Measurements from ENCODE around the gene MAPK4.

Gene MAPK4

DNA sequence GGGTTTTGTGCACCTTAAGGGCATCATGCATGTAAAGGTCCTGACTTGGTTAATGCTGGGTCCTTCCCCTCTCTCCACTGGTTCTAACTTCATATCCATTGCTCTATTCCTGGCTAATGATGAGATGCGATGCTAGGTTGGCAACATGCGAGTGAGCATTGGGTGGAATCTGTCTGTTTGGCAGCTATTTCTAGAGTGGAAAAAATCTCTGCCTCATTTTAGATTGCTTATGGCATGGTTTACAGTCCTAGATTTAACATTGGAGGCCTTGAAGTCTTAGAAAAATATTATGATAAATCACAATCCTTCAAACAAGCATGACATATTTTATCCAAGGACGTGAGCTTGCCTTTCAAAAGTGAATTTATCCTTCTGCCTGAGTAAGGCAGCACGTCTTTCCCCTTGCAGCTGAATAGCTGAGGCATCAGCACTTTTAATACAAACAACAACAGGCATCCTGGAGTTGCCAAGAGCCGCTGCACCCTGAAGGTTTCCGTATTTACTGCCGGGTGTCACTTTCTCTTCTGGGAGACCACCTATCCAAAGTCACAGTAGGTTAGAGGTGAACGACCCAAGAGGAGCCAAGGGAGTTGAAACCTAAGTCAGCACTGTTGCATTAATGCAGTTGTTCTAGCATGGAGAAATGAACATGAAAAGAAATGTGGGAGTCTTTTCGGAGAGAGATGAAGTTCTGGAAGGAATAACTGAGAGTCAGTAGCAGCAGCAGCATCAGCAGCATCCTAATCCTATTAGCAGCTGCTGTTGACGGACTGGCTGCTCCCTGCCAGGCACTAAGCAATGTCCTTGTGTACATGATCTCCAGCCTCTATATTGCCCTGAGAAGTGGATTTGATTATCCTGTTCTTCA is 78.4 kb downstream of the MAPK4 start:
- TF ChIP-seq CTCF (IDR thresholded peaks at IDR 0.05; ENCODE audit: insufficient read depth, low read length, missing control alignments), result no peak
- no peak for DNase-seq (ENCODE audit: low read depth, low spot score)
- CTCF ChIA-PET, result no interaction called here
- POLR2A ChIA-PET, result no interaction called here
- no peak overlapping the region for H3K4me3 ChIP-seq (ENCODE audit: low read depth, low read length)

DNA sequence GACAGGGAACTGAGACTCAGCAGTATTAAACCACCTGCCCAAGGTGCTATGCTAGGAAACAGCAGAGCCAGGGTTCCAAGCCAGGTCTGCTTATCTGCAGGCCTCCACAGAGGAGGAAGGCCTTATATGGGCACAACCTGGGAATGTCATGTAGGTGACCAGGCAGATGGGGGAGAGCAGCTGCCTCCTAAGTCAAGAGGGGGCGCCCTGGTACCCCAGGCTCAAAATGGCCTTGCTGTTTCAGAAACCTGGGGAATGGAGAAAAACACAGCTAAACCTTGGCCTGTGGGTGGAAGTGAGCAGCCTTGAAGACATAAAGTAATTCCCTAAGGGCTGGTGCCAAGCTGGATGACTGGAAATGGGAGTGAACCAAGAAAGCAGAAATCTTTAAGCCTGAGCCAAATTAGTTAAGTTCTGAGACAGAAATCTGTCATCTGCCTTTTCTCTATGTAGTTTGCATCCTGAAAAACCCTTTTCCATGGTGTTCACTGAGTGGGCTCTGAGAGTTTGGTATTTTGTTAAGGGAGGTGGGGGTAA is 79.1 kb downstream of the MAPK4 start:
- POLR2A ChIA-PET, result no interaction called here

DNA sequence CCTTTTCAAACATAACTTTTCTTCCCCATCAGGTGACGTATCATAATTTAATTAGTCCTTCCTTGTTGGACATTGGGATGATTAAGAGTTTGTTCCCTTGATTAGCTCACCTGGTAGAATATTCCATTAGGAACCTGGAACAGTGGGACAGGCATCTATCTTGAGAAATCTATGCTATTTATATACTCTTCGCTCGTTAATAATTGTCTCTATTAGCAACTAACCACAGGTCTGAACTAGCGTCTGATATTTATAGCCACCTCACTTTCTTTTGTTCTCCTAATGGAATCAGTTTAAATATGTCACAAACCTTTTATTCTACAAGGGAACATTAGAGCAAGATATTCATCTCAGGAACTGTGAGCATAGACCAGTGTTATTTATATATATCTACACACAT is 79.8 kb downstream of the MAPK4 start:
- TF ChIP-seq CTCF (IDR thresholded peaks at IDR 0.05; ENCODE audit: insufficient read depth, low read length, missing control alignments), result no peak
- POLR2A ChIA-PET, result no interaction called here
- no peak for DNase-seq (ENCODE audit: low read depth, low spot score)
- CTCF ChIA-PET, result no interaction called here
- H3K4me3 ChIP-seq (ENCODE audit: low read depth, low read length), result no peak overlapping the region

More for the DNA sequence above, 79.1 kb downstream of the MAPK4 start:
- H3K4me3 ChIP-seq (ENCODE audit: low read depth, low read length), result no peak overlapping the region
- DNase-seq (ENCODE audit: low read depth, low spot score), result no peak
- TF ChIP-seq CTCF (IDR thresholded peaks at IDR 0.05; ENCODE audit: insufficient read depth, low read length, missing control alignments), result no peak
- CTCF ChIA-PET, result no interaction called here

- DNase-seq (ENCODE audit: low read depth, low spot score), result no peak
- TF ChIP-seq CTCF (IDR thresholded peaks at IDR 0.05; ENCODE audit: insufficient read depth, low read length, missing control alignments), result no peak
- no peak overlapping the region for H3K4me3 ChIP-seq (ENCODE audit: low read depth, low read length)
- ChIA-PET CTCF (no interaction called here), POLR2A (no interaction called here)
Observed at GRCh38 chr18:50642439-50642838, 82.6 kb downstream of the MAPK4 start.

- DNase-seq (ENCODE audit: low read depth, low spot score), result no peak
- H3K4me3 ChIP-seq (ENCODE audit: low read depth, low read length), result no peak overlapping the region
- no peak for TF ChIP-seq CTCF (IDR thresholded peaks at IDR 0.05; ENCODE audit: insufficient read depth, low read length, missing control alignments)
- ChIA-PET POLR2A (no interaction called here), CTCF (interaction anchor here (0.9 kb wide), 1 partner anchor 14 kb away, joined by 3 read pairs; no protein-coding TSS in a partner anchor)
Observed at GRCh38 chr18:50644146-50644545, 84.3 kb downstream of the MAPK4 start.

DNA sequence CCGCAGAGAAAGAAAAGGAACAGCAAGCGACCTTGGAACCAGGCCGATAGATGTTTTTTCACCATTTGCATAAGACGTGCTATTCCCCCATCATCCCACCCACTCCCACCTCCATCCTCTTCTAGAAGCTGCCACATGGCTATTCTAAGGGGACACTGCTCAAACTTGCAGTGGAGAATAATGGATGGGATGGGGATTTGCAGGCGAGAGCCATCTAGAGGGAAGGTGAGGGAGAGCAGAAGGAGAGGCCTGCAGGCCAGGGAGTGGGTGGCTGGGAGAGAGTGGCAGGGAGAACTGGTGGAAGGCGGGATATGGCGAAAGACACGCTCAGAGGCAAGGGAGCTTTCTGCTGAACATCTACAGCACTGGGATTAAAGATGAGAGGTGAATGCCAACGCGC is 84.9 kb downstream of the MAPK4 start:
- no peak overlapping the region for H3K4me3 ChIP-seq (ENCODE audit: low read depth, low read length)
- no peak for TF ChIP-seq CTCF (IDR thresholded peaks at IDR 0.05; ENCODE audit: insufficient read depth, low read length, missing control alignments)
- ChIA-PET CTCF (interaction anchor here (0.9 kb wide), 1 partner anchor 14 kb away, joined by 3 read pairs; no protein-coding TSS in a partner anchor), POLR2A (no interaction called here)
- DNase-seq (ENCODE audit: low read depth, low spot score), result no peak
